Prostate gland (tissue), 2 donors: ENCODE measurements around the gene ADAP1.

ENCODE experiments used
- POLR2A ChIP-seq: fragments of 450-650 bp; IDR thresholded peaks from one replicate; pipeline ENCODE4 v1.6.1; 2016; ENCODE audit warnings: antibody characterized with exemption, mild to moderate bottlenecking
- POLR2AphosphoS5 ChIP-seq: sonication (generic); formaldehyde crosslinking; IDR thresholded peaks from one replicate; pipeline ENCODE4 v1.6.1; 2017; ENCODE audit warnings: antibody characterized with exemption
- TF ChIP-seq, protein P1 (sequence below), 4 experiments: fragments of 200-600 bp in 2 of 4; fragments of 450-650 bp in 2 of 4; sonication (generic) in 2 of 4; IDR thresholded peaks; 1 replicate in 3 of 4; 2 replicates in 1 of 4; pipeline ENCODE4 v1.5.1; 2016 to 2019; ENCODE audit warnings: antibody characterized with exemption in 4 of 4, mild to moderate bottlenecking in 2 of 4, moderate library complexity in 2 of 4

DNA sequence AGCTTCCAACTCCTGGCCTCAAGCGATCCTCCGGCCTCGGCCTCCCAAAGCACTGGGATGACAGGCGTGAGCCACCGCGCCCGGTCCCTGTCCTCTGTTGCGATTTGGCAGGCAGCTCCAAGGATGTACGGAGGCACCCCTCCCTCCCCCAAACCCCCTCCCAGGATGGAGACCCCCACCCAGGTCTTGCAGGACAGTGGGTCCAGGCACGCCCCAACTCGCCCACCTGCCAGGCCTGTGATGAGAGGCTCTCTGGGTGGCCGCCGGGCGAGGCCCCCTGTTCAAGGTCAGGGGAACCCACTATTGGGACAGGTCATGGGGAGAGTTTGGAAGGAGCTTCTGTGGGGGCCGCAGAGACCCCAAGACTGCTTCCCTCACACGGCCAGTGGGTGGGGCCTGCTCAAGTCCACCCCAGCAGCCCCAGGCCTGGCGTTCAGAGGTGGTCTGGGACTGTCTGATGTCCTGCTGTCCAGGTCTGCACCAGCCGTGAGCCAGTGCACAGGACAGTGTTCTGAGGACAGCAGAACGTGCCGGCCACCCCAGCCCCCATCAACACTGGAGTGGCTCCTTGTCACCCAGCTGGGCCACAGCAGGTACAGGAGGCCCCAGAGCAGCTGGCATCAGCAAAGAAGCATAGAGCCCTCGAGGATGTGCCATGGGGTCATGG is 2.5 kb downstream of the ADAP1 start:
- TF ChIP-seq, protein P1, sequence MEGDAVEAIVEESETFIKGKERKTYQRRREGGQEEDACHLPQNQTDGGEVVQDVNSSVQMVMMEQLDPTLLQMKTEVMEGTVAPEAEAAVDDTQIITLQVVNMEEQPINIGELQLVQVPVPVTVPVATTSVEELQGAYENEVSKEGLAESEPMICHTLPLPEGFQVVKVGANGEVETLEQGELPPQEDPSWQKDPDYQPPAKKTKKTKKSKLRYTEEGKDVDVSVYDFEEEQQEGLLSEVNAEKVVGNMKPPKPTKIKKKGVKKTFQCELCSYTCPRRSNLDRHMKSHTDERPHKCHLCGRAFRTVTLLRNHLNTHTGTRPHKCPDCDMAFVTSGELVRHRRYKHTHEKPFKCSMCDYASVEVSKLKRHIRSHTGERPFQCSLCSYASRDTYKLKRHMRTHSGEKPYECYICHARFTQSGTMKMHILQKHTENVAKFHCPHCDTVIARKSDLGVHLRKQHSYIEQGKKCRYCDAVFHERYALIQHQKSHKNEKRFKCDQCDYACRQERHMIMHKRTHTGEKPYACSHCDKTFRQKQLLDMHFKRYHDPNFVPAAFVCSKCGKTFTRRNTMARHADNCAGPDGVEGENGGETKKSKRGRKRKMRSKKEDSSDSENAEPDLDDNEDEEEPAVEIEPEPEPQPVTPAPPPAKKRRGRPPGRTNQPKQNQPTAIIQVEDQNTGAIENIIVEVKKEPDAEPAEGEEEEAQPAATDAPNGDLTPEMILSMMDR (IDR thresholded peaks at IDR 0.05) = no peak
- no peak for TF ChIP-seq POLR2A
- TF ChIP-seq POLR2AphosphoS5 = no peak
